HEK293 (cell line): Measurements from ENCODE around the gene PPM1G.

Experiments used
- CTCF ChIA-PET: fragments of 350-600 bp; formaldehyde crosslinking; extraction: SDS; loops from one replicate; lab custom pipeline; 2021; ENCODE audit warnings: antibody characterized with exemption; lab: Yijun Ruan, JAX
- POLR2A ChIA-PET: fragments of 300-600 bp; formaldehyde crosslinking; extraction: SDS; loops from one replicate; lab custom pipeline; 2020; ENCODE audit warnings: antibody characterized with exemption, inconsistent platforms; lab: Yijun Ruan, JAX
- H3K27ac ChIP-seq: fragments of 200-500 bp; sonication (Bioruptor generic); 2 replicates; pipeline ENCODE4 v1.5.1; 2014; ENCODE audit warnings: low read depth, low read length, control low read depth, inconsistent platforms; ENCODE audit errors: extremely low read depth
- H3K36me3 ChIP-seq, 2 experiments: fragments of 200-500 bp in 1 of 2; sonication (Bioruptor generic) in 1 of 2; 1 replicate in 1 of 2; 2 replicates in 1 of 2; pipeline ENCODE4 v1.5.1; 2014 to 2017; ENCODE audit warnings: inconsistent platforms in 2 of 2, low read length in 2 of 2; ENCODE audit not compliant: control insufficient read depth in 2 of 2, insufficient read depth in 1 of 2
- H3K4me1 ChIP-seq: fragments of 200-500 bp; sonication (Bioruptor generic); 2 replicates; pipeline ENCODE4 v1.5.1; 2014; ENCODE audit warnings: mild to moderate bottlenecking, low read length, inconsistent platforms; ENCODE audit not compliant: control insufficient read depth, insufficient read depth
- H3K4me3 ChIP-seq: 2 replicates; pipeline ENCODE4 v1.5.1; 2011; ENCODE audit warnings: low read depth, mild to moderate bottlenecking, control low read depth, low read length, moderate library complexity
- H3K9me3 ChIP-seq: fragments of 200-500 bp; sonication (Bioruptor generic); 2 replicates; pipeline ENCODE4 v1.5.1; 2014; ENCODE audit warnings: low read depth, low read length, inconsistent platforms; ENCODE audit not compliant: control insufficient read depth, insufficient read depth
- BCL11B ChIP-seq: fragments of 450-650 bp; formaldehyde crosslinking; IDR thresholded peaks from 2 replicates; pipeline ENCODE4 v1.5.1; 2016; ENCODE audit warnings: low read depth, missing biosample characterization, missing genetic modification characterization
- GLI2 ChIP-seq: fragments of 450-650 bp; formaldehyde crosslinking; IDR thresholded peaks from 2 replicates; pipeline ENCODE4; 2017; ENCODE audit warnings: missing biosample characterization, missing genetic modification characterization, low read depth, borderline replicate concordance
- HOXA7 ChIP-seq: sonication (generic); formaldehyde crosslinking; IDR thresholded peaks from 2 replicates; pipeline ENCODE4 v1.8.1; 2022; ENCODE audit warnings: missing genetic modification reagents, borderline replicate concordance
- IKZF3 ChIP-seq: fragments of 450-650 bp; IDR thresholded peaks from 2 replicates; pipeline ENCODE4 v1.5.0; 2018; ENCODE audit warnings: missing biosample characterization, mild to moderate bottlenecking, missing genetic modification characterization, moderate library complexity
- PATZ1 ChIP-seq: fragments of 450-650 bp; formaldehyde crosslinking; IDR thresholded peaks from 2 replicates; pipeline ENCODE4 v1.5.1; 2016; ENCODE audit warnings: missing biosample characterization, missing genetic modification characterization
- SCRT1 ChIP-seq: fragments of 450-650 bp; formaldehyde crosslinking; IDR thresholded peaks from 2 replicates; pipeline ENCODE4 v1.5.1; 2016; ENCODE audit warnings: missing biosample characterization, missing genetic modification characterization, borderline replicate concordance
- ZFP69B ChIP-seq: fragments of 450-650 bp; formaldehyde crosslinking; IDR thresholded peaks from 2 replicates; pipeline ENCODE4 v1.5.1; 2016; ENCODE audit warnings: missing biosample characterization, missing genetic modification characterization
- ZNF114 ChIP-seq: fragments of 450-650 bp; formaldehyde crosslinking; IDR thresholded peaks from 2 replicates; pipeline ENCODE4 v1.5.0; 2017; ENCODE audit warnings: missing biosample characterization, missing genetic modification characterization
- ZNF174 ChIP-seq: fragments of 450-650 bp; formaldehyde crosslinking; IDR thresholded peaks from 2 replicates; pipeline ENCODE4 v1.5.0; 2017; ENCODE audit warnings: missing biosample characterization, mild to moderate bottlenecking, missing genetic modification characterization
- ZNF26 ChIP-seq: fragments of 450-650 bp; formaldehyde crosslinking; IDR thresholded peaks from 2 replicates; pipeline ENCODE4 v1.5.1; 2016; ENCODE audit warnings: missing biosample characterization, missing genetic modification characterization
- ZNF266 ChIP-seq: fragments of 450-650 bp; formaldehyde crosslinking; IDR thresholded peaks from 2 replicates; pipeline ENCODE4 v1.5.1; 2016; ENCODE audit warnings: missing biosample characterization, missing genetic modification characterization, low read depth
- ZNF48 ChIP-seq: fragments of 450-650 bp; formaldehyde crosslinking; IDR thresholded peaks from 2 replicates; pipeline ENCODE4 v1.5.1; 2016; ENCODE audit warnings: missing biosample characterization, missing genetic modification characterization
- ZNF561 ChIP-seq: fragments of 450-650 bp; IDR thresholded peaks from 2 replicates; pipeline ENCODE4 v1.5.1; 2018; ENCODE audit warnings: missing biosample characterization, missing genetic modification characterization, borderline replicate concordance
- ZNF629 ChIP-seq: fragments of 450-650 bp; formaldehyde crosslinking; IDR thresholded peaks from 2 replicates; pipeline ENCODE4 v1.5.1; 2017; ENCODE audit warnings: missing biosample characterization, missing genetic modification characterization
- ZNF645 ChIP-seq: fragments of 450-650 bp; formaldehyde crosslinking; IDR thresholded peaks from 2 replicates; pipeline ENCODE4; 2016; ENCODE audit warnings: missing biosample characterization, missing genetic modification characterization
- ZNF664 ChIP-seq: fragments of 450-650 bp; formaldehyde crosslinking; IDR thresholded peaks from 2 replicates; pipeline ENCODE4 v1.5.1; 2016; ENCODE audit warnings: missing biosample characterization, missing genetic modification characterization
- ZNF677 ChIP-seq: fragments of 450-650 bp; IDR thresholded peaks from 2 replicates; pipeline ENCODE4 v1.5.0; 2018; ENCODE audit warnings: missing biosample characterization, mild to moderate bottlenecking, missing genetic modification characterization, moderate library complexity
- ZNF747 ChIP-seq: fragments of 450-650 bp; formaldehyde crosslinking; IDR thresholded peaks from 2 replicates; pipeline ENCODE4 v1.5.1; 2016; ENCODE audit warnings: missing biosample characterization, missing genetic modification characterization
- ZNF837 ChIP-seq: fragments of 450-650 bp; formaldehyde crosslinking; IDR thresholded peaks from 2 replicates; pipeline ENCODE4 v1.5.1; 2016; ENCODE audit warnings: missing biosample characterization, missing genetic modification characterization
- ZSCAN23 ChIP-seq: fragments of 450-650 bp; formaldehyde crosslinking; IDR thresholded peaks from 2 replicates; pipeline ENCODE4 v1.5.1; 2016; ENCODE audit warnings: missing biosample characterization, missing genetic modification characterization
- TF ChIP-seq, protein P1 (sequence below): fragments of 450-650 bp; formaldehyde crosslinking; IDR thresholded peaks from 2 replicates; pipeline ENCODE4 v1.5.1; 2017; ENCODE audit warnings: missing biosample characterization, missing genetic modification characterization
- TF ChIP-seq, protein P2 (sequence below): fragments of 450-650 bp; formaldehyde crosslinking; IDR thresholded peaks from 2 replicates; pipeline ENCODE4 v1.5.1; 2016; ENCODE audit warnings: missing biosample characterization, missing genetic modification characterization
- TF ChIP-seq, protein P3 (sequence below): fragments of 450-650 bp; formaldehyde crosslinking; IDR thresholded peaks from 2 replicates; pipeline ENCODE4 v1.5.1; 2016; ENCODE audit warnings: missing biosample characterization, missing genetic modification characterization, low read depth
- TF ChIP-seq, protein P4 (sequence below): fragments of 450-650 bp; formaldehyde crosslinking; IDR thresholded peaks from 2 replicates; pipeline ENCODE4 v1.5.1; 2016; ENCODE audit warnings: missing biosample characterization, missing genetic modification characterization

Gene PPM1G

GRCh38 chr2:27409321-27410073 is at the start of gene PPM1G:
Gene PPM1G (minus strand): TSS chr2:27409591. CDS start chr2:27409422, 169 bp downstream.
- H3K36me3 ChIP-seq, result peaks cover 17 to 21% of the 10 kb centered on the region in 2 experiments; a peak in 2 of 3 replicates
- peaks cover 9% of the 10 kb centered on the region; the same call in 1 of the 2 replicates for H3K4me1 ChIP-seq
- POLR2A ChIA-PET, result interaction anchor here (0.6 to 3.4 kb wide), 16 partner anchors 11 to 517 kb away, joined by 3 to 56 read pairs (median 5); partner anchors contain the start of genes CCDC121, EIF2B4, GPN1 and GTF3C2
- no peaks in the 10 kb centered on the region for H3K9me3 ChIP-seq
- H3K27ac ChIP-seq, result peak within 1 kb of the TSS; percentile 96
- CTCF ChIA-PET, result interaction anchor here (0.6 to 4.2 kb wide), 9 partner anchors 12 to 987 kb away, joined by 3 to 17 read pairs (median 3); partner anchors contain the start of gene NRBP1
- H3K4me3 ChIP-seq, result peak within 1 kb of the TSS; percentile 98
- TF ChIP-seq ZNF664 (tag by site-specific recombination), result no peak
- no peak for TF ChIP-seq HOXA7 (CRISPR knock-in tag)
- no peak for TF ChIP-seq ZSCAN23 (tag by site-specific recombination)
- TF ChIP-seq, protein P1, sequence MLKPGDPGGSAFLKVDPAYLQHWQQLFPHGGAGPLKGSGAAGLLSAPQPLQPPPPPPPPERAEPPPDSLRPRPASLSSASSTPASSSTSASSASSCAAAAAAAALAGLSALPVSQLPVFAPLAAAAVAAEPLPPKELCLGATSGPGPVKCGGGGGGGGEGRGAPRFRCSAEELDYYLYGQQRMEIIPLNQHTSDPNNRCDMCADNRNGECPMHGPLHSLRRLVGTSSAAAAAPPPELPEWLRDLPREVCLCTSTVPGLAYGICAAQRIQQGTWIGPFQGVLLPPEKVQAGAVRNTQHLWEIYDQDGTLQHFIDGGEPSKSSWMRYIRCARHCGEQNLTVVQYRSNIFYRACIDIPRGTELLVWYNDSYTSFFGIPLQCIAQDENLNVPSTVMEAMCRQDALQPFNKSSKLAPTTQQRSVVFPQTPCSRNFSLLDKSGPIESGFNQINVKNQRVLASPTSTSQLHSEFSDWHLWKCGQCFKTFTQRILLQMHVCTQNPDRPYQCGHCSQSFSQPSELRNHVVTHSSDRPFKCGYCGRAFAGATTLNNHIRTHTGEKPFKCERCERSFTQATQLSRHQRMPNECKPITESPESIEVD, result no peak
- TF ChIP-seq ZNF26, result no peak
- TF ChIP-seq, protein P2, sequence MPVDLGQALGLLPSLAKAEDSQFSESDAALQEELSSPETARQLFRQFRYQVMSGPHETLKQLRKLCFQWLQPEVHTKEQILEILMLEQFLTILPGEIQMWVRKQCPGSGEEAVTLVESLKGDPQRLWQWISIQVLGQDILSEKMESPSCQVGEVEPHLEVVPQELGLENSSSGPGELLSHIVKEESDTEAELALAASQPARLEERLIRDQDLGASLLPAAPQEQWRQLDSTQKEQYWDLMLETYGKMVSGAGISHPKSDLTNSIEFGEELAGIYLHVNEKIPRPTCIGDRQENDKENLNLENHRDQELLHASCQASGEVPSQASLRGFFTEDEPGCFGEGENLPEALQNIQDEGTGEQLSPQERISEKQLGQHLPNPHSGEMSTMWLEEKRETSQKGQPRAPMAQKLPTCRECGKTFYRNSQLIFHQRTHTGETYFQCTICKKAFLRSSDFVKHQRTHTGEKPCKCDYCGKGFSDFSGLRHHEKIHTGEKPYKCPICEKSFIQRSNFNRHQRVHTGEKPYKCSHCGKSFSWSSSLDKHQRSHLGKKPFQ (tag by site-specific recombination), result no peak
- TF ChIP-seq ZNF266 (tag by site-specific recombination), result no peak
- TF ChIP-seq ZNF629 (tag by site-specific recombination), result peak; percentile 45
- TF ChIP-seq ZNF174 (tag by site-specific recombination), result no peak
- no peak for TF ChIP-seq ZNF677
- TF ChIP-seq IKZF3, result no peak
- TF ChIP-seq PATZ1, result peak; percentile 67
- TF ChIP-seq, protein P3, sequence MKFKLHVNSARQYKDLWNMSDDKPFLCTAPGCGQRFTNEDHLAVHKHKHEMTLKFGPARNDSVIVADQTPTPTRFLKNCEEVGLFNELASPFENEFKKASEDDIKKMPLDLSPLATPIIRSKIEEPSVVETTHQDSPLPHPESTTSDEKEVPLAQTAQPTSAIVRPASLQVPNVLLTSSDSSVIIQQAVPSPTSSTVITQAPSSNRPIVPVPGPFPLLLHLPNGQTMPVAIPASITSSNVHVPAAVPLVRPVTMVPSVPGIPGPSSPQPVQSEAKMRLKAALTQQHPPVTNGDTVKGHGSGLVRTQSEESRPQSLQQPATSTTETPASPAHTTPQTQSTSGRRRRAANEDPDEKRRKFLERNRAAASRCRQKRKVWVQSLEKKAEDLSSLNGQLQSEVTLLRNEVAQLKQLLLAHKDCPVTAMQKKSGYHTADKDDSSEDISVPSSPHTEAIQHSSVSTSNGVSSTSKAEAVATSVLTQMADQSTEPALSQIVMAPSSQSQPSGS (tag by site-specific recombination), result no peak
- no peak for TF ChIP-seq ZNF837
- TF ChIP-seq, protein P4, sequence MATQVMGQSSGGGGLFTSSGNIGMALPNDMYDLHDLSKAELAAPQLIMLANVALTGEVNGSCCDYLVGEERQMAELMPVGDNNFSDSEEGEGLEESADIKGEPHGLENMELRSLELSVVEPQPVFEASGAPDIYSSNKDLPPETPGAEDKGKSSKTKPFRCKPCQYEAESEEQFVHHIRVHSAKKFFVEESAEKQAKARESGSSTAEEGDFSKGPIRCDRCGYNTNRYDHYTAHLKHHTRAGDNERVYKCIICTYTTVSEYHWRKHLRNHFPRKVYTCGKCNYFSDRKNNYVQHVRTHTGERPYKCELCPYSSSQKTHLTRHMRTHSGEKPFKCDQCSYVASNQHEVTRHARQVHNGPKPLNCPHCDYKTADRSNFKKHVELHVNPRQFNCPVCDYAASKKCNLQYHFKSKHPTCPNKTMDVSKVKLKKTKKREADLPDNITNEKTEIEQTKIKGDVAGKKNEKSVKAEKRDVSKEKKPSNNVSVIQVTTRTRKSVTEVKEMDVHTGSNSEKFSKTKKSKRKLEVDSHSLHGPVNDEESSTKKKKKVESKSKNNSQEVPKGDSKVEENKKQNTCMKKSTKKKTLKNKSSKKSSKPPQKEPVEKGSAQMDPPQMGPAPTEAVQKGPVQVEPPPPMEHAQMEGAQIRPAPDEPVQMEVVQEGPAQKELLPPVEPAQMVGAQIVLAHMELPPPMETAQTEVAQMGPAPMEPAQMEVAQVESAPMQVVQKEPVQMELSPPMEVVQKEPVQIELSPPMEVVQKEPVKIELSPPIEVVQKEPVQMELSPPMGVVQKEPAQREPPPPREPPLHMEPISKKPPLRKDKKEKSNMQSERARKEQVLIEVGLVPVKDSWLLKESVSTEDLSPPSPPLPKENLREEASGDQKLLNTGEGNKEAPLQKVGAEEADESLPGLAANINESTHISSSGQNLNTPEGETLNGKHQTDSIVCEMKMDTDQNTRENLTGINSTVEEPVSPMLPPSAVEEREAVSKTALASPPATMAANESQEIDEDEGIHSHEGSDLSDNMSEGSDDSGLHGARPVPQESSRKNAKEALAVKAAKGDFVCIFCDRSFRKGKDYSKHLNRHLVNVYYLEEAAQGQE (tag by site-specific recombination), result no peak
- no peak for TF ChIP-seq BCL11B (tag by site-specific recombination)
- TF ChIP-seq ZFP69B (tag by site-specific recombination), result no peak
- no peak for TF ChIP-seq ZNF48 (tag by site-specific recombination)
- no peak for TF ChIP-seq ZNF645
- no peak for TF ChIP-seq ZNF747 (tag by site-specific recombination)
- TF ChIP-seq ZNF561 (tag by site-specific recombination), result peak; percentile 53; the same call in 1 of the 2 replicates
- TF ChIP-seq GLI2 (tag by site-specific recombination), result no peak
- TF ChIP-seq SCRT1 (tag by site-specific recombination), result no peak
- no peak for TF ChIP-seq ZNF114 (tag by site-specific recombination)
